Astrocyte of the spinal cord (primary cell): ENCODE measurements around the gene CATSPERB.
"Not testable (repeated sequence)": the region's sequence is repeated elsewhere in the genome, so short reads cannot be mapped to it uniquely, and the experiment has no call there.

Source experiments
- DNase-seq: peaks from one replicate; pipeline ENCODE4 v3.0.0; 2011; ENCODE audit warnings: low read depth, low spot score
- H3K4me3 ChIP-seq: 2 replicates; pipeline ENCODE4 v1.5.1; 2011; ENCODE audit warnings: low read depth, mild to moderate bottlenecking, low read length, moderate library complexity
- CTCF ChIP-seq: IDR thresholded peaks from 2 replicates; pipeline ENCODE4 v1.5.1; 2012; ENCODE audit warnings: low read depth, mild to moderate bottlenecking, low read length, inconsistent platforms
- in situ Hi-C: cut with HindIII; loops from 2 replicates; pipeline ENCODE4 v1.10.0; 2017; ENCODE audit warnings: low sequenced_read_pairs

The CATSPERB gene

GRCh38 chr14:91685600-91685999 lies 46.3 kb downstream of the CATSPERB start:
- DNase-seq = no peak
- no peak for TF ChIP-seq CTCF
- in situ Hi-C loops = no loop called here
- no peak overlapping the region for H3K4me3 ChIP-seq

- no peak overlapping the region for H3K4me3 ChIP-seq
- DNase-seq = no peak
- in situ Hi-C loops = no loop called here
- no peak for TF ChIP-seq CTCF
These were observed 49.9 kb downstream of the CATSPERB start for GRCh38 chr14:91681893-91682563.

- no peak overlapping the region for H3K4me3 ChIP-seq
- TF ChIP-seq CTCF = no peak
- in situ Hi-C loops = no loop called here
- no peak for DNase-seq
These were observed 50.8 kb downstream of the CATSPERB start for GRCh38 chr14:91681118-91681517.

GRCh38 chr14:91679273-91679672 lies 52.6 kb downstream of the CATSPERB start:
- DNase-seq = no peak
- in situ Hi-C loops = no loop called here
- H3K4me3 ChIP-seq = no peak overlapping the region
- no peak for TF ChIP-seq CTCF

GRCh38 chr14:91677687-91678086 lies 54.2 kb downstream of the CATSPERB start:
- in situ Hi-C loops, H3K4me3 ChIP-seq, DNase-seq: not testable (repeated sequence)

GRCh38 chr14:91674911-91675310 lies 57.0 kb downstream of the CATSPERB start:
- no peak overlapping the region for H3K4me3 ChIP-seq
- no peak for DNase-seq
- in situ Hi-C loops = no loop called here
- no peak for TF ChIP-seq CTCF

GRCh38 chr14:91669867-91670266 lies 62.0 kb downstream of the CATSPERB start:
- DNase-seq = no peak
- in situ Hi-C loops = no loop called here
- TF ChIP-seq CTCF = no peak
- no peak overlapping the region for H3K4me3 ChIP-seq

- in situ Hi-C loops, DNase-seq, H3K4me3 ChIP-seq: not testable (repeated sequence)
These were observed 64.8 kb downstream of the CATSPERB start for GRCh38 chr14:91667101-91667500.
